HG03575 (cell line): ENCODE results near the gene PDE11A.
A peak's percentile ranks its signal among the peaks of the same experiment; 100 is the strongest.

Experiments used
- ATAC-seq: cut with Tn5 transposase; IDR thresholded peaks from one replicate; pipeline ENCODE4 v1.9.1; 2021; ENCODE audit not compliant: unreplicated experiment, insufficient number of reproducible peaks, low FRiP score; ENCODE audit errors: extremely low read depth

PDE11A gene

GRCh38 chr2:177638507-177638906 lies 434.1 kb downstream of the PDE11A start:
- ATAC-seq = no peak

GRCh38 chr2:177636672-177637071 lies 435.9 kb downstream of the PDE11A start:
- ATAC-seq = no peak

- ATAC-seq = no peak
Observed at GRCh38 chr2:177635696-177636095, 436.9 kb downstream of the PDE11A start.

GRCh38 chr2:177633910-177634294 lies 438.7 kb downstream of the PDE11A start:
- no peak for ATAC-seq

GRCh38 chr2:177633111-177633510 lies 439.5 kb downstream of the PDE11A start:
- ATAC-seq = no peak

- ATAC-seq = no peak
Observed at GRCh38 chr2:177631680-177632079, 440.9 kb downstream of the PDE11A start.

GRCh38 chr2:177629357-177630024 lies 443.1 kb downstream of the PDE11A start:
- no peak for ATAC-seq

GRCh38 chr2:177628831-177629230 lies 443.7 kb downstream of the PDE11A start:
- ATAC-seq = no peak

- no peak for ATAC-seq
Observed at GRCh38 chr2:177625744-177626650, 446.6 kb downstream of the PDE11A start.

- no peak for ATAC-seq
Observed at GRCh38 chr2:177622521-177622920, 450.1 kb downstream of the PDE11A start.

GRCh38 chr2:177619986-177620385 lies 452.6 kb downstream of the PDE11A start:
- no peak for ATAC-seq

- ATAC-seq = no peak
Observed at GRCh38 chr2:177619461-177619860, 453.1 kb downstream of the PDE11A start.

GRCh38 chr2:177618255-177619253 lies 454.0 kb downstream of the PDE11A start:
- ATAC-seq = peak; percentile 85

GRCh38 chr2:177617849-177618248 lies 454.7 kb downstream of the PDE11A start:
- ATAC-seq = no peak

- ATAC-seq = no peak
Observed at GRCh38 chr2:177616731-177617130, 455.8 kb downstream of the PDE11A start.

GRCh38 chr2:177616066-177616465 lies 456.5 kb downstream of the PDE11A start:
- no peak for ATAC-seq

- no peak for ATAC-seq
Observed at GRCh38 chr2:177612659-177613058, 459.9 kb downstream of the PDE11A start.

GRCh38 chr2:177611310-177611886 lies 461.2 kb downstream of the PDE11A start:
- ATAC-seq = no peak

GRCh38 chr2:177610813-177611212 lies 461.8 kb downstream of the PDE11A start:
- ATAC-seq = no peak
